Measurements from ENCODE around the gene GTF2H2C_2.
"Not testable (repeated sequence)": the region's sequence is repeated elsewhere in the genome, so short reads cannot be mapped to it uniquely, and the experiment has no call there.

DNA sequence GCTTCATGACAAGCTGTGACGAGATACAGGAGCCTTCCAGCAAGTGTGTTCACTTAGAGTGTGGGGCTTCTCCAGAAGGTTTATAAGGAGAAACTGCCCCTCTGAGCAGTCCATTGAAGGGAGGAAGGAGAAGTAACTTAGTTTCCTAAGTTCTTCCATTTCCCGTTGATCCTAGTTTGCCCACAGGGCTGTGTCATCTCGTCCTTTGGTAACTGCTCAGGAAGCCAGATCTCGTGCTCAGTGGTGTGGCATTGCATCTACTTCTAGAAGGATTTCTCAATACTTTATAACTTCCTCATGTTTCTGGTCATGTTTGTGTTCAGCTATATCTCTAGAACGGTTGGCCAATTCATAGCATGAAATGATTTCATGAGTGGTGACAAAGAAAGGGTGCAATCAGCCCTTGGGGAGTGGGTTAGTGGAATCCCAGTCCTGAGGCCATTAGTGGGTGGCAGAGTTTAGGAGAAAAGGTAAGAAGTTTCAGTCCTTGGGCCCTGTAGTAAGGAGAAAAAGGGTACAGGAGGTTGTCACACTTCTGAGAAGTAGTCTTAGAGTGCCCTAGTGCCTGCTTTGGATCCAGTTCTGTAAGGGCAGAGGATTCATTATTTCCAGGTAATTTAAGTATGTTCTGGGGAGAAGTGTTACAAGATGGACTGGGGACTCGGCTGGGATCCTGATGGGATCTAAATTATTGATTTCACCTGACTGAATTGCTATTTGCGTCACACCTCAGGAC, 36.2 kb downstream of the GTF2H2C_2 start:
- TF ChIP-seq, protein P1, sequence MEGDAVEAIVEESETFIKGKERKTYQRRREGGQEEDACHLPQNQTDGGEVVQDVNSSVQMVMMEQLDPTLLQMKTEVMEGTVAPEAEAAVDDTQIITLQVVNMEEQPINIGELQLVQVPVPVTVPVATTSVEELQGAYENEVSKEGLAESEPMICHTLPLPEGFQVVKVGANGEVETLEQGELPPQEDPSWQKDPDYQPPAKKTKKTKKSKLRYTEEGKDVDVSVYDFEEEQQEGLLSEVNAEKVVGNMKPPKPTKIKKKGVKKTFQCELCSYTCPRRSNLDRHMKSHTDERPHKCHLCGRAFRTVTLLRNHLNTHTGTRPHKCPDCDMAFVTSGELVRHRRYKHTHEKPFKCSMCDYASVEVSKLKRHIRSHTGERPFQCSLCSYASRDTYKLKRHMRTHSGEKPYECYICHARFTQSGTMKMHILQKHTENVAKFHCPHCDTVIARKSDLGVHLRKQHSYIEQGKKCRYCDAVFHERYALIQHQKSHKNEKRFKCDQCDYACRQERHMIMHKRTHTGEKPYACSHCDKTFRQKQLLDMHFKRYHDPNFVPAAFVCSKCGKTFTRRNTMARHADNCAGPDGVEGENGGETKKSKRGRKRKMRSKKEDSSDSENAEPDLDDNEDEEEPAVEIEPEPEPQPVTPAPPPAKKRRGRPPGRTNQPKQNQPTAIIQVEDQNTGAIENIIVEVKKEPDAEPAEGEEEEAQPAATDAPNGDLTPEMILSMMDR (IDR thresholded peaks at IDR 0.05; ENCODE audit: low read depth, low read length, poor library complexity, severe bottlenecking): not testable (repeated sequence)
- TF ChIP-seq EZH2phosphoT487 (IDR thresholded peaks at IDR 0.05; ENCODE audit: borderline replicate concordance, low read length): not testable (repeated sequence)
